Measurements from ENCODE around the gene PAPOLA.

DNA sequence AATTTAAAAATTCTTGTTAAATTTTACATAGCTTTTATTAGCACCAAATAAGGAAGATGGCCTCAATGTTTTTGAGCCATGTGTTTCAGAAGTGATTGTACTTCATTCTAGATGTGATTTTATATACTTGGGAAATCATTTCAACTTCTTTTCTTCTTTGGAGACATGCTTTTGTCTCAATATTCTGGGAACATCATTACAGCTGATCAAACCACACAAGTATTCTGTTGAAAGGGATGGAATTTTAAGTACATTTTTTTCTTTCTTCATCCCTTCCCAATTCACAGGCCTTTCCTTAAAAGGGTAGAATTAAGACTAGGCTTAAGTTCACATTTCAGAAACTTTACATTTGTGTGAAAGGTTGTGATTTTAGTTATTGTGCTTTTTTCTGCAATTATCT, 66.4 kb downstream of the PAPOLA start:
- TF ChIP-seq POLR2A (IDR thresholded peaks at IDR 0.05) (no peak), CTCF (IDR thresholded peaks at IDR 0.05) (no peak)
